Central memory CD8-positive, alpha-beta T cell (primary cell): ENCODE results near the gene HOXC6.
A peak's percentile ranks its signal among the peaks of the same experiment; 100 is the strongest.
"Not testable (repeated sequence)": the region's sequence is repeated elsewhere in the genome, so short reads cannot be mapped to it uniquely, and the experiment has no call there.

Experiments
- ATAC-seq: fragments of 150-1000 bp; cut with Tn5 transposase; replicated peaks from 2 replicates; pipeline ENCODE4 v1.10.0; 2022; ENCODE audit warnings: mild to moderate bottlenecking, moderate FRiP score, moderate number of reproducible peaks; ENCODE audit not compliant: poor library complexity, severe bottlenecking; ENCODE audit errors: extremely low read depth
- DNase-seq, 2 donors: peaks; one replicate each; pipeline ENCODE4 v3.0.0; 2021; ENCODE audit warnings: low spot score in 2 of 2
- H3K27ac Mint-ChIP-seq: one replicate; pipeline ENCODE4 v1.8.0; 2022; ENCODE audit warnings: low read depth, mild to moderate bottlenecking, moderate library complexity, mixed read lengths
- H3K27me3 Mint-ChIP-seq: one replicate; pipeline ENCODE4 v1.8.0; 2022; ENCODE audit warnings: mixed read lengths
- H3K36me3 Mint-ChIP-seq: one replicate; pipeline ENCODE4 v1.8.0; 2022; ENCODE audit warnings: mild to moderate bottlenecking, moderate library complexity, mixed read lengths; ENCODE audit not compliant: insufficient read depth
- H3K4me1 Mint-ChIP-seq: one replicate; pipeline ENCODE4 v1.8.0; 2022; ENCODE audit warnings: mixed read lengths
- H3K4me3 Mint-ChIP-seq: one replicate; pipeline ENCODE4 v1.8.0; 2022; ENCODE audit warnings: mild to moderate bottlenecking, moderate library complexity, mixed read lengths
- H3K9me3 Mint-ChIP-seq: one replicate; pipeline ENCODE4 v1.8.0; 2022; ENCODE audit warnings: mixed read lengths

HOXC6 gene

DNA sequence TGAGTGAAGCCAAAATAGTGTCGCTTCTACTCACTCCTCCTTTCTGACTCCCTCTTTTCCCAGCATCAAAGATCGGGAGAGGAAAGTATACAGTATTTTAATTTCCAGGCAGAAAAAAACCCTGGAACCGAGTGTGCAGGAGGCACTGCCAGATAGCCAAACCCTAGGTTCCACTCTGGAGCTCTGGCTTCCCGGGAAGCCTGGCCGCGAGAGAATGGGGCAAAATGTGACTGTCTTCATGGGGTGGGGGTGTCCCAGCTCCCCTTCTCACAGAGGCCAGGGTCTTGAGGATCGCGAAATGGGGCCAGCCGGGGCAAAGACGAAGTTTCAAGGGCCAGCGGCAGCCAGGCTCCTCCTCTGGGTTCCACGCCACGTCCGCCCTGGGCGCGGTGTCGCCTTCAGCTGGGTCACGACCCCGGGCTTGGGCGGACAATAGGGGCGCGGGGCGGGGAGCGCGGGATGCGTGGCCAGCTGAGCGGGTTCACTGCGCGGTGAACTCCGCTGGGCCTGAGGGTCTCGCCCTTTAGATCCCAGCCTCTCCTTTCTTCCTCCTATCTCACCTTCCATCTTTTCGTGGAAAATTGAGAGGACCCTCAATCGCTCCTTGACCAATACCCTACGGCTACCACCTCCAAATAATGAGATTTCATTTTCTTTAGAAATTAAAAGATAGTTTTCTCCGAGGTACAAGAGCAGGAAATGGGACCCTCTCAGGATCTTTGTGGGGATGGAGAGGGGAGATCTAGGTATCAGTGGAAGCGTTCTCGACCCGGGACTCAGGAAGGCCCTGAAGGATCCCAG, 32.1 kb downstream of the HOXC6 start:
- ATAC-seq (no peak), DNase-seq (no peak)
- Mint-ChIP-seq H3K9me3 (no peaks in the 10 kb centered on the region), H3K4me3 (no peak overlapping the region), H3K27me3 (peaks cover 47% of the 10 kb centered on the region), H3K4me1 (peaks cover 10% of the 10 kb centered on the region), H3K27ac (no peak overlapping the region), H3K36me3 (peaks cover 2% of the 10 kb centered on the region)

DNA sequence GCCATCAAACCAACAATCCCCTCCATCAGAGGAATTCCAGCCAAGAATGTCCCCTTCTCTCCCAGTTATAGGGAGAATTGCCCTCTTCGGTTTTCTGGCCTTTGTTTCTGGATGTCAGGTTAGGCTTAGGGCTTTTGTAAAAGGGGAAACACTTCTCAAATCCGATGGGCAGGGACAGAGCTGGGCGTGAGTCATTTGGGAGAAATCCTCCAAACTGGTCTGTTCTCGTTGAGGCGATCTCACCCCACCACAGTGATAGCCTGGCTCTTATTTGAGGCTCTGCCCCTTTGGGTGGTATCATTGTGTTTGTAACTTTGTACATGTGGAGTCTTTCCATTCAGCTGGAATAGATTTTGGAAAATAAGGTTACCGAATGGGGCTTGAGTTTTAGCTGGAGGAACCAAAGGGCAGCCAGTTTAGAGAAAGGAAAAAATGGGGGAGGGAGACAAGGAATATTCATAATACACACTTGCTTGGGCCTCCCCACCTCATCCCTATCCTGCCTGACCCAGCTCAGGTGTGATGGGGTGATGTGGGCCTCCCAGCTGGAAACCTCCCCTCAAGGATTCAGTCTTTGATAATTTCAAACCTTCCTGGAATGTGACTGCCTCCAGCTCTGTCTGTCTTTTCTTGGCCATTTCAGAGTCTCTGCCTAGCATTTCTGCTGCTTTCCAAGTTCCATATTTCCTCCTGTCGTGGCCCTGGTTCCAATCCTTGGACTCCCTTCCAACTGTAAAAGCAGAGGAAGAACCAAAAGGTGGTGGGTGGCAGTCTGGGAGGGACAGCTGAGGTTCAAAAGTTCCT, 32.9 kb downstream of the HOXC6 start:
- DNase-seq (no peak), ATAC-seq (no peak)
- Mint-ChIP-seq H3K4me3 (no peak overlapping the region), H3K9me3 (no peaks in the 10 kb centered on the region), H3K4me1 (peaks cover 10% of the 10 kb centered on the region), H3K27me3 (peaks cover 55% of the 10 kb centered on the region), H3K36me3 (peaks cover 2% of the 10 kb centered on the region), H3K27ac (no peak overlapping the region)

DNA sequence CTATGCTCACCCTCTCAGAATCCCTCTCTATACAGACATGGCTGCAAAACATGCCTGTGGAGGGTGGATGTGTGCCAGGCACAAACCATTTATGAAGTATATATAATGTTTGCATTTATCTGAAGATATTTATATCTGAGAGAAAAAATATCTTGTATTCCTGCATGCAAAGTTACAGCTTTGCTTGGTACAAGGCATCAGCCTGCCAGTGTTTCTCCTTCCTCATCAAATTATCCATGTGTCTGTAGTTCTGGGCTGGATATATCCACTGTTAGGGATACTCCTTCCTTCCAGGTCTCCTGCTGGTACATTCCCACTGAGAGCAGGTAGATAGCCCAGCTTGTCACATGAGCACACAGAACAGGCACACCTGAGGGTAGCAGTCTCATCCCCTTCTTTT, 37.4 kb downstream of the HOXC6 start:
- Mint-ChIP-seq H3K9me3 (no peaks in the 10 kb centered on the region), H3K27ac (no peak overlapping the region), H3K4me3 (no peak overlapping the region), H3K27me3 (peaks cover 47% of the 10 kb centered on the region), H3K36me3 (peaks cover 3% of the 10 kb centered on the region), H3K4me1 (no peaks in the 10 kb centered on the region)
- DNase-seq: no peak
- ATAC-seq: no peak

DNA sequence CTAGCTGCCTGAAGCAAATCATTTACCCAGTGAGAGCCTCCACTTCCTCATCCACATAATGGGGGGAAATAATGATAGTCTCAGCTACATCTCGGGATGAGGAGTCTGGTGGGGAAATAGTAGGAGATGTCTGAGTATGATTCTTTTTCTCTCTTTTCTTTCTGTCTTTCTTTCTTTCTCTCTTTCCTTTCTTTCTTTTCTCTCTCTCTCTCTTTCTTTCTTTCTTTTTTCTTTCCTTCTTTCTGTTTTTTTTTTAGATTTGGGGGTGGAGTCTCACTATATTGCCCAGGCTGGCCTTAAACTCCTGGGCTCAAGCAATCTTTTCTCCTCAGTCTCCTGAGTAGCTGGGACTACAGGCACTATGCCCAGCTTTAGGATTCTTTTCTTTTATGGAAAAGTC, 38.2 kb downstream of the HOXC6 start:
- H3K27me3 Mint-ChIP-seq: peaks cover 39% of the 10 kb centered on the region
- ATAC-seq: no peak
- H3K4me1 Mint-ChIP-seq: no peaks in the 10 kb centered on the region
- H3K9me3 Mint-ChIP-seq: no peaks in the 10 kb centered on the region
- DNase-seq: no peak
- peaks cover 3% of the 10 kb centered on the region for H3K36me3 Mint-ChIP-seq
- no peak overlapping the region for H3K27ac Mint-ChIP-seq
- no peak overlapping the region for H3K4me3 Mint-ChIP-seq

DNA sequence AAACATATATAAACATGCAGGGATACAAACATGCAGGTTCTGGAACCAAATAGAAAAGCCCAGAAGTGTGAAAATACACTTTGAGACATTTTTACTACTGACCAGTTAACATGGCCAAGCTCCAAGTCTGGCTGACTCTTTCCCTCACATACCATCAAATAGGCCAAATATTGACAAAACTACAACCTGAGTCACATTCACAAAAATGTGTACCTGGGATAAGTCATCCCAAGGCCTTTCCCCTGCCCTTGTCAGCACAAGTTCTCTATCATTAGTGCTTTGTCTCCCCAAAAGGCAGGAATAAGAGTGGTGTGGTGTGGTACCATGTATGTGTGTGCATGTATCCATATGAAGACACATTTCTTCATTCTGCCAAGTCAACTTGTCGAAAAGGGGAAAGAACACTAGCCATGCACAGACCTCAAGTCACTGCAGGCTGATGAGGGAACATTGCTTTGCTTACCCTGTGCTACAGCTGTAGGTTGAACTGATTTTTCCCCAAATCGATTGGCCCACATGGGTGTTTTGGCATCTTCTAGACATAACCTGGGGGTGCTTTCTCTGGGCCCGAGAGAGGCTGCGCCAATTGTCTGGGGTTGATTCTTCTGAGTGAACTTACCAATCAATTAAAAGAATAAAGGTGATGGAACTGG, 40.3 kb downstream of the HOXC6 start:
- Mint-ChIP-seq H3K36me3 (peaks cover 3% of the 10 kb centered on the region), H3K27ac (no peak overlapping the region), H3K4me3 (no peak overlapping the region)

DNA sequence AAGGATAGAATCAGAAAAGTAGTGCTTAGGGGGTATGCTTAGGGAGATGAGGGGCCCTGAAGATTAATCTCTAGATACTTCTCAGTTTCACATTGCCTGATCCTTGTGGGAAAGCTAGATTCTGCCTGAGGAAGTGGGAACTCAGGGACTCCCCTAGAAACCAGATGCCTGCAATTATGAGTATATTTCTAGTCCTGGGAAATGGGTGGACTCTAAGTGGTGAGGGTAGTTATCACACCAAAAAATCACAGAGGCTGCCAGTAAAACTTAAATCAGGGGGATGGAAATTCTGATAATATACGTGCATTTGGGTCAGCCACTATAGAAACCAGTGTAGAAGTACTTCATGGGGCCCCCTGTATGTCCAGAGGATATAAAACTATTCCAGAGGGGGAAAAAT, 43.7 kb downstream of the HOXC6 start:
- DNase-seq (no peak), ATAC-seq (no peak)
- Mint-ChIP-seq H3K9me3 (no peaks in the 10 kb centered on the region), H3K4me1 (no peaks in the 10 kb centered on the region), H3K4me3 (no peak overlapping the region), H3K27ac (no peak overlapping the region), H3K27me3 (peaks cover 16% of the 10 kb centered on the region), H3K36me3 (peaks cover 1% of the 10 kb centered on the region)

More for the DNA sequence above, 40.3 kb downstream of the HOXC6 start:
- H3K9me3 Mint-ChIP-seq: no peaks in the 10 kb centered on the region
- no peaks in the 10 kb centered on the region for H3K4me1 Mint-ChIP-seq
- peaks cover 32% of the 10 kb centered on the region for H3K27me3 Mint-ChIP-seq
- ATAC-seq (no peak), DNase-seq (no peak)

DNA sequence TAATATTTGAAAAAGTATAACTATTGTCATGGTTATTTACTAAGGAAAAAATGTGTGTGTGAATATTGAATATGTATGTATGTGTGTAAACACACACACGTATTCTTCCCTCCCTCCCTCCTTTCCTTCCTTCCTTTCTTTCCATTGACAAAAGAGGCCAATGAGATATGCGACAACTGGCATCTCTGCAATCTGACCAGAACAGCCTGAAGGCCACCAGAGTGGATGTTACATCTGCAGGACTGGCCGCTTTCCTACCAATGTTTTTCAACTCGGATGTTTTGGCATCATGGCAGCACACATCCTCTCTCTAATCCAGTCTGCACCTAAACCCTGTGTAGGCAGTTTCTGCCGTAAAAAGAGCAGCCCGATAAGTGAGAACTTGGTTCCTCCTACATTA, 46.1 kb downstream of the HOXC6 start:
- ATAC-seq (no peak), DNase-seq (no peak)
- Mint-ChIP-seq H3K4me3 (no peak overlapping the region), H3K36me3 (peaks cover 3% of the 10 kb centered on the region), H3K27ac (no peak overlapping the region), H3K27me3 (peaks cover 16% of the 10 kb centered on the region), H3K9me3 (no peaks in the 10 kb centered on the region), H3K4me1 (no peaks in the 10 kb centered on the region)

DNA sequence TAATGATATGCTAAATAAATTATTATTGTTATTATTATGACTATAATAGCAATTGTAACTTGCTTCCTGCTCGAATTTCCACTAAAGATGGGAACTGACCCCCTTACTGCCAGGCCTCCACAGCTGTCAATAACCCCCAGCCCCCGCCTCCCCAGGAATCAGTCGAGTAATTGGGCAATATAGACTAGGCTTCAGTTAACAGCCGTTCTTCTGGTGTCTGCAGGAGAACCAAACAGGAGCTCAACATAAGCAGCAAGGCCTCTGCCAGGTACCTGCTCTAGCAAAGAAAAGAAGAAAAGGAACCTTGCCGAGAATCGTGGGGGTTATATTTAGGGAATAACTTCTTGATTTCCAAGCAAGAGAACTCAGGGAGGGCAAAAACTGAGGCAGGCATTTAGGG, 47.2 kb downstream of the HOXC6 start:
- Mint-ChIP-seq H3K9me3 (no peaks in the 10 kb centered on the region), H3K4me1 (peaks cover 3% of the 10 kb centered on the region), H3K27me3 (peaks cover 11% of the 10 kb centered on the region), H3K4me3 (no peak overlapping the region), H3K27ac (no peak overlapping the region), H3K36me3 (peaks cover 3% of the 10 kb centered on the region)
- ATAC-seq (no peak), DNase-seq (no peak)

DNA sequence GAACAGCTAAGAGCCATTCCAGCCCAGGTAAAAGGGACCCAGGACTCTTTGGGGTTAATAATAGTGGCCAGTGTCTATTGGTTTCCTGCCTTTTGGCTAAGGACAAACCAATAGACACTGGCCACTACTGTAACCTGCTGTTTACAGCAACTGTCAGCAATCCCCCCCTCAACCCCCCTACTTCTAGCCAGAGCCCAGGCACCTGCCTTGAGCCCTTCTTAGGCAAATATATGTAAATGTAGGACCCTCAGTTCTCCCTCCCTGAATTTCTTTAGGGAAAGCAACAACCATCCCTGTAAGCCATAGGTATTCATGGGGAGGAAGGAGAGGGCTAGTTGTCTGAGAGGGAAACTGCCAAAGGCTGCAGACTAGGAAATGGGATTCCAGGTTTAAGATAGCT, 47.7 kb downstream of the HOXC6 start:
- peaks cover 9% of the 10 kb centered on the region for H3K27me3 Mint-ChIP-seq
- H3K4me1 Mint-ChIP-seq: peaks cover 9% of the 10 kb centered on the region
- H3K4me3 Mint-ChIP-seq: no peak overlapping the region
- ATAC-seq (no peak), DNase-seq (no peak)
- no peak overlapping the region for H3K27ac Mint-ChIP-seq
- H3K36me3 Mint-ChIP-seq: peaks cover 5% of the 10 kb centered on the region
- no peaks in the 10 kb centered on the region for H3K9me3 Mint-ChIP-seq

DNA sequence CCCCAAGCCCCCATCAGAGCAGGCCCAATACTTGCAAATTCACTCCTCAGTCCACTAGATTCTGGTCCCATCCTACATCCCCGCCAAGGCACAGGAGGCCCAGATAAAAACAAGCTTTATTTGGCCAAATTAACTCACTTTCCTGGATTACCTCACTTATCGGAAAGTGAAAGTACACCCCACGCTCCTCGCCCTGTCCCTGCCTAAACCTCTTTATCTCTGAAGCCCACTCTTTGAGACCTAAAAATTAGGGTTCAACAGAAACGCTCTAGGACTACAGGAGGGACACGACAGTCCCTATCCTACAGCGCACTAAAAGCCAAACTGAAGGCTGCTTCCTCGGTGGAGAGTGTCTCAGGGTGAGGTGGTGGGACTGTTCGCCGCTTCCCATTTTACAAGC, 49.6 kb downstream of the HOXC6 start:
- H3K36me3 Mint-ChIP-seq, ATAC-seq, H3K27me3 Mint-ChIP-seq, H3K4me3 Mint-ChIP-seq, H3K9me3 Mint-ChIP-seq, DNase-seq: not testable (repeated sequence)
- peak overlapping the region; percentile 32 for H3K27ac Mint-ChIP-seq
- peaks cover 25% of the 10 kb centered on the region for H3K4me1 Mint-ChIP-seq

DNA sequence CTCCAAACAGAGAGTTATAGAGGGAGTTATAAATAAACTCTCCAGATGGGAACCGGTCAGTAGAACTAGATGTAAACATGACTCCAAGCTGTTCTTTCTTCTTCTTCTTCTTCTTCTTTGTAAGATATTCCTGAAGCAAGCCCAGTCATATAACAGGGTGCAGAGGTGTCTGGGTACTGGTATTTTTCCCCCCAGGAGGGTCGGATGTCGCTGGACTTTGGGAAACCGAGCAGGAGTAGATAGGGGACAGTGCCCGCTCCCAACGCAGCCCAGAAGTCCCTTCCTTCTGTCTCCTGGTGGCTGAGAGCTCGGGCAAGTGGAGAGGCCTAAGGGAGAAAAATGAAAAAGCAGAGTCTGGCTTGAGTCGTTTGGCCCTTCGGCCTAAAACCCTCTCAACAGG, 50.9 kb downstream of the HOXC6 start:
- not testable (repeated sequence) for H3K4me3 Mint-ChIP-seq, H3K36me3 Mint-ChIP-seq, ATAC-seq, H3K27ac Mint-ChIP-seq, DNase-seq, H3K9me3 Mint-ChIP-seq, H3K27me3 Mint-ChIP-seq
- peaks cover 35% of the 10 kb centered on the region for H3K4me1 Mint-ChIP-seq
